SK-N-DZ (cell line): ENCODE measurements around the gene KLK1.

Experiments
- DNase-seq: peaks from one replicate; pipeline ENCODE4 v3.0.0-alpha.2; 2015; ENCODE audit warnings: low spot score

KLK1 gene

DNA sequence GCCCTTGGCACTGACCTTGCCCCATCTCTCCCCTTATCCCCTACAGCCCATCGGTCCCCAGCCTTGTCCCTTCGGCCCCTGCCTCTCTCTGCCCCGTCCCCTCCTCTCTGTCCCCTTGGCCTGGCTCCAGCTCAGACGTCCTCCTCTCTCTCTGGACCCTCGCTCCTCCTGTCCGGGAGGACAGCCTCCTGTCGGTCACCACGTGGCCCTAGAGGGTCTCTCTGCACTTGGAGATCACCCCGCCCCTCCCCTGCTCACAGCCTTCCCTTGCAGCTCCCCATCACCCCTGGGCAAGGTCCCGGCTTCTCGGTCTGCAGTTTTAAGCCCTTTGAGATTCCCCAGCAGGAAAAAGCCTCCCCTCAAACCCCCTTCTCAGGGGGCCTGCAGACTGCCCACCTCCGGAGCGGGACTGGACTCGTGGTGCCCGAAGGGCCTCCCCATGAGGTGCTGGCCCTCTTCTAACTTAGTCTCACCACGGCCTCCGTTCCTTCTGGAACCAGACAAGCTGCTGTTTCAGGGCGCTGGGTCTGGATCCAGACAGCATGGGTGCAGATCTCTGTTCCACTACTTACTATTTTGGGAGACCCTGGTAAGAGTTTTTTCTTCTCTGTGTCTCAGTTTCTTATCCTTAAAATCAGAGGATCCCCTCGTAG lies 13.1 kb upstream of the KLK1 start:
- DNase-seq: peak; percentile 32

DNA sequence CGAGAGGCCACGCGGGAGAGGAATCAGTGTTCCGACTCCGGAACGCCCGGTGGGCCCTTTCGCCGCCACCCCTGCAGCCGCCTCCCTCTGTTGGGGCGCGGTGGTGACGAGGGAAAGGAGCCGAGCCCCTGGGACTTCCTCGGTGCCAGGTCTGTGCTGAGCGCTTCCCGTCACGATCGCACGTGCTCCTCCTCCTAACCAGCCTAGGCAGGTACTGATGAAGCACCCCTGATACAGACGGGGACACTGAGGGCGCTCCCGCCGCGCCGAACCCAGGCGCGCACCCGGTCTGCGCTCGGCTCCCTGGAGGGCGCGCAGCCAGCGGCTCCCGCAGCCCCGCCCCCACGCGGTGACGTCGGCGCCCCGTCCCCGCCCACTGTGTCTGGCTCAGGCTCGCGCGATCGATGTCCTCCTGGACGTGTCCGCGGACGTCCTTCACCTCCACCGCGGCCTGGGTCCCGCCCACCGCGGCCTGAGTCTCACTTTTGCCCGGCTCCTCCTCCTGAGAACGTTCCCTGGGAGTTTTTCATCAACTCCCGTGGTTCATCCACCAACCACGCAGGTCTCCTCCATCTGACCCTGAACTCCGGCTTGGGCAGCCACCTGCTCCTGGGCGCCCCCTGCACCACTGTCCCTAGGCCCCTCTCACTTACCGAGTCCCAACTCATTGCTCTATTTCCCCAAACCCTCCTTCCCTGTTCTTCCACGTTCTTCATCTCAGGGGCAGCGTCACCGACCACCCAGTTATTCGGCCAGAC lies 12.4 kb upstream of the KLK1 start:
- peak; percentile 78 for DNase-seq

DNA sequence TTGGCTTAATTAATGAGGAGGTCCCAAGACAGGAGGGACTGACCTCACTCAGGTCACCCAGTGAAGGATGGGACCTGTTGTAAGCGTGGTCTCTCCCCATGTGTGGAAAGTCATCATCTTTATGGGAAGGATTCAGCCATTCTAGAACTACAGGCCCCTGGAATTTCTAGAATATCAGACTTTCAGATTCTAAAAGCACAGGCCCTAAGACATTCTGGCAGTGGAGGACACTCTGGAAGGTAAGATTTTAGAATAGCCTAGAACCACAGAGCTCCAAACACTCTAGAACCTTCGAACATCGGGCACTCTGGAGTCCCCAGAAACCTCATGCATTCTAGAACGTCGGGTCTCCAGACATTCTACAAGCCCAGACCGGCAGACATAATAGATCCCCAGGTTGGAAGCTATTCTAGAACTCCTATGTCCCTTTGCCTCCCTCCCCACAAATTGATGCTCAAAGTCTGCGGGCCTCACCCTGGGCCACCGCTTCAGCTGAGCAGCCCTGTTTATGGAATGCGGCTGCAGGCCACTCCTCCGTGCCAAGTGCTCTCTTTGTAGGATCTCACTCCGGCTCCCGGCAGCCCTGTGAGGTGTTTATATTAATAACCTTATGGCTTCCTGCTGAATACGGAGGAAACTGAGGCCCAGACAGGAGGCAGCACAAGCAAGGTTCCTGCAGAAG lies 11.7 kb upstream of the KLK1 start:
- DNase-seq: no peak

DNA sequence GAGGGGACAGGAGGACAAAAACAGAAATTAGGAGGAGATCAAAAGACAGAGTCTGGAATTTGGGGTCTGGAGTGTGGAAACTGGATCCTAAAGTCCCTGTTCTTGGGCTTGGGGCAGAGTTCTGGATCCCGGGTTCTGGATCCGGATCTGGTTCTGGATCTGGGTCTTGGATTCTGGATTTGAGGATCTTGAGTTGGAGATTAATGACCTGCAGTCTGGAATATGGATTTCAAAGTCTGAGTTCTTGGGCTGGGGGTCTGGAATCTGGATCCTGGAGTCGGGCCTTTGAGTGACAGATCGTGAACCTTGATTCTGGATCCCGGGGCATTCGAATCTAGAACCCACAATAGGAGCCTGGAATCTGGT lies 10.2 kb upstream of the KLK1 start:
- DNase-seq: no peak

DNA sequence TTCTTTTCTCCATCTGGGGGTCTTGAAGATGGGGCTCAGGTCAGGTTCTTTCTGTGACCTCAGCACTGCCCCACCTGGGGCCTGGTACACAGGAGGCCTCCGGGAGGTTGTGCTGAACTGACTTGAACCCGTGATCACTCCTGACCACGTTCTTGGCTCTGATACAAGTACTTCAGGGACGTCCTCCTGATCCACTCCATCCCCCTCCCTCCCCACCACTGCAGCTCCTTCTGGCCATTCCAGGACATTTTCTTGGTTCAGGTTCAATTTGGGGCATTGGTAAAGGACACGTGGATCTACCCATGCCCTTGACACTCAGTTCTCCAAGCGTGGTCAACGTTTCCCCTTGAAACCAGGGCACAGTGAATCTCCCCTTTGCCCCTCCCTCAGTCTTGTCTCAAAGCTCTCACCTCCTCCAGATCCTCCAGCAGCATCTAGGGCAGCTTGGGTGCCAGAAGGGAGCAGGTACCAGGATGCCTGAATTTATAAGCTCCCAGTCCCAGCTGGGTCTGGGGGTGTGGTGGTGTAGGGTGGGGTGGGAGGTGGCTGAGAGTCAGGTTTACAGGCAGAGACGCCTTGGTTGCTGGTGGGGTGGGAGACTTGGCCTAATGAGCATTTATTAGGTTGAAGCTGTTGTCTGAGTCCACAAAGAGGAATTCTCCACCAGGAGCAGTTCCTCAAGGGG lies 9.7 kb upstream of the KLK1 start, which contains the start of gene KLK15:
Gene KLK15 (minus strand): TSS at position 458 of the 685 bp plus-strand sequence. CDS start 2,082 bp downstream, outside the sequence.
- no peak for DNase-seq

DNA sequence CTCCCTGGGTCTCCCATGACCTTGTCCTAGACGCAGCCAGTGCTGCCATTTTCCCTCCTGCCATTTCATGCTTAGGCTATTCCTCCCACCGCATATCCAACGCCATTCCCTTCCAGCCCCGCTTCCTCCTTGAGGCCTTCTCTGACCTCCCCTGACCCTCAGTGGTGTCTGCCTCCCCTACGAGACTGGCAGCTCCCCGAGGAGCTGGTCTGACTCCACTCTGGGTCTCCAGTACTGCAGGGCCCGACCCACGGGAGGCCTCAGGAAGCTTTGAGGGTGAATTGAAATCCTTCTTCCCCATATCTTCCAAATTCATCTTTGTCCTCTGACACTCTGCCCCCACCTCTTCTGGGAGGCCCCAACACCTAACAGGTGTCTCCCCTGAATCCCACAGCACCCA lies 9.1 kb upstream of the KLK1 start:
- no peak for DNase-seq

DNA sequence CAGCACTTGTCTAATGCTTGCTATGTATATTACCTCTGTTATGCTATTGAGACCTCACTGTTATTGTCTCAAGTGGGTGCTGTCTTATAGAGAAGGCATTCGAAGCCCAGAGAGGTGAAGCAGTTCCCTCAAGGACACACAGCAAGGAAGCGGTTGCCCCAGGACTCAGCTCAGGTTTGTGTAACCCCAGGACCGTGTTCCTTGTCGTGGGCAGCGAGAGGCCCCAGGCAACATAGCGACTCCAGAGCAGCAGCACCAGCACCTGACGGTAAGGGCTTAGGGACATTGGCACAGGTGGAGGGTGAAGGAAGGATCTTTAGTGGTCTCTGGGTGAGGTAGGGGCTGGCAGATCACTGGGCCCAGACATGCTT lies 7.4 kb upstream of the KLK1 start:
- DNase-seq: no peak

DNA sequence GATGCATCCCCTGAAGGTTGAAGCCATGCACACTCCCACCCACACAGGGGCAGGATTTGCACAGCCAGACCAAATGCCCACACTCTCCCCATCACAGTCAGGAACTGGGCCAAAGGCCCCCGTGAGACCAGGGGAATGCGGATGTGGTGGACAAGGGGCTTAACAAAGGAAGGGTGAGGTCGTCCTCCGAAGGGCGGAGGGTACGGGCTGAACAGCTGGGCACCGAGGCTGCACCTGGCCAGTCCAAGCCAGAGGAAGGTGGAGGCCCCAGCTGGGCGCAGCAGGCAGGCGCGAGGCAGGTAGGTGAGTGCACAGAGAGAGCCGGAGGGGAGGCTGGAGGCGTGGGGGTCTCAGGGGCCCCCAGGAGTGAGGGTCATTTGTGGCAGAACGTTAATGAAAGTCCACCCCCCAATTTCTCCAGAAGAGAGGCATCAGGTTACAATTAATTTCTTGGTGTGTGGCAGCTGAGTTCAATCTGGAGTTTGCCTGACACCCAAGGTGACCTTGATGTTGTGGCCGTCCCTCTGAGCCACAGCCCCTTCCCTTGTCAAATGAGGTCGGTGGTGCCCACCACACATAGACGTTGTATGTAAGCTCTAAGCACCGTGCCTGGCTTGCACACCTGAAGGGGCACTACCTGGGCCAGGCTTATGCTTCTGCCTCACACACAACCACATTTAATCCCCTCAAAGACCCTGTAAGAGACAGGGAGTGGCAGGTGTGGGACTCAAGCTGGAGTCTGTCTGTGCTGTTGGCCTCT lies 6.9 kb upstream of the KLK1 start:
- no peak for DNase-seq

DNA sequence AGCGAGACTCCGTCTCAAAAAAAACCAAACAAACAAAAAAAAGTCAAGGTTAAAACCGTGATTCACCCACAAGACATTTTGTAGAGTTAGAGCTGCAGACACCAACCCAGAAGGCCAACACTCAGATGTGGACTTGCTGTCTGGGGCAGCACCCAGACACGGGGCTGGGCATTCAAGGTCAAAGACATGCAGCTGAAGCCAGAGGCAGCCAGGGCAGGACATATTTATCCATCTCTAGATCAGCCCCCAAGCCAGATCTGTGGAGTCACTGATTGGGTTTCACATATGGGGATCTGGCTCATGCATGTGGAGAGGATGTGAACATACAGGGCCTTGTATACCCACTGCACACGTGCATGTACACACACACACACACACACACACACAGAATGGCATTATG lies 6.2 kb upstream of the KLK1 start:
- DNase-seq: peak; percentile 29

DNA sequence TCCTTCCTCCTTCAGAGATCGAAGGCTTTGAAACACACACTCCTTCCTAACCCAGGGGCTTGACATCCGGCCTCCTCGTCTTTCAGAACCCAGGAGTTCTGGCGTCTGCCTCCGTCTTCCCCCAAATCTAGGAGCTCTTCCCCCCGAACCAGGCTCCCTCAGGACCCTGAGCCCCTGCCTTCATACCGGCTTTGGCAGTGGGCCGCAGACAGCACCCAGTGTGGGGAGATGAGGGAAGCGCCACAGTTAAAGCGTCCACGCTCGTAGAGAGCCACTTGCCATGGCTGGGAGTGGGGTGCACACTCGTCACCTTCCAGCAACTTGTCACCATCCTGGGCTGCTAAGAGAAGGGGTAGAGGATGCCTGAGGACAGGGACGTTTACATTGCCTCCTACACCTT lies 3.9 kb upstream of the KLK1 start:
- DNase-seq: no peak

DNA sequence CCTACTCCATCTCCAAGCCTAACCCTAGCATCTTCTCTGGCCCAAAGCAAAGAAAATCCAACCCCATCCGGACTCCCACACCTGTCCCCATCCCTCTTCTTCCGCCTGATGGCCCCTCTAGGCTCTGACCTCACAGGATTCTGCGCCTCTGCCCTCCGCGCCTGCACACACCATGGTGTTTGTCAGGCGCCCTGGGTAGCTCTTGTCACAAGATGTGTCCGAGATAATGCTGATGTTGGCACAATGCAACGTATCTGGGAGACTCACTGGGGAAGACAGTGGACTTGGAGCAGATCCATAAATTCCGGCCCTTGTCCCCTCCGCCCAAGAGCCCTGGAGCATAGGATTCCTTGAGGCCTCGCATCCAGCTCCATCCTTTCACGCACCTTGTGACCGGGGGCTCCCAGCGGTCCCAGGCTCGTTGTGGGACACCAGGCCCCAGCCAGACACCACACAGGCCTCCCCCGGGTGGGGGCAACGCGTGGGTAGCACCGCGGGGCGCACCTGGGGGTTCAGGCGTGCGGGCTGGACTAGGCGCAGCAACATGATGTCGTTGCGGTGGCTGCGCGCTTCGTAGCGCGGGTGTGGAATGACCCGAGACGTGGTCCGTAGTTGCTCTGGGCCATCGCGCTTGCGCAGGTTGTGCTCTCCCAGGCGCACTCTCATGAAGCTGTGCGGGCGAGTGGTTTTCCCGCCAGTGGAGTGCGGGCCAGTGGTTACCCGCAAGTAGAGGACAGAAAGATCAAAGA lies 3.1 kb upstream of the KLK1 start:
- DNase-seq: no peak

DNA sequence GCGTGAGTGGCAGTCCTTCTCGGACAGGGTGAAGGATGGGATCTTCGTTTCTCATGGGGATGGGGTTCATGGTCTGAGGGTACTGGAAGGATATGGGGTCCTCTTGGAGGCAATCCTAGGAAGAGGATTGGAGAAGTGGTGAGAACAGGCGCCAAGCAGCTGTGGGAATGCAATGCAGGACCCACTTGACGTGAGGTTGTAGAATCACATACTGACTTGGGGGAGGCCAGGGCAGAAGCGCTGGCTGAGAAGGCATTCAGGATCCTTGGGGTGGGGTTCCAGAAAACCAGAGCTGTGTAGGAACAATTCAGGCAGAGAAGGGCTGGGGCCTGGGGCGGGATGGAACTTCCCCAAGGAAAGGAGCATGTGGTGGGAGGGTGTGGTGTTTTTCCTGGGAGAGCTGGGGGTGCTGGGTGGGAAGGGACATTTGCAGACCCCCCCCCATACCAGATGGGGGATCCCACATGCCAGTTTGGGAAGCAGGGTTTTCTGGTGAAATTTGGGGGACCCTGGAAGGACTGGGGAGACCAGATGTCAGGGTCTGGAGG lies 852 bp downstream of the KLK1 start:
- DNase-seq: no peak

DNA sequence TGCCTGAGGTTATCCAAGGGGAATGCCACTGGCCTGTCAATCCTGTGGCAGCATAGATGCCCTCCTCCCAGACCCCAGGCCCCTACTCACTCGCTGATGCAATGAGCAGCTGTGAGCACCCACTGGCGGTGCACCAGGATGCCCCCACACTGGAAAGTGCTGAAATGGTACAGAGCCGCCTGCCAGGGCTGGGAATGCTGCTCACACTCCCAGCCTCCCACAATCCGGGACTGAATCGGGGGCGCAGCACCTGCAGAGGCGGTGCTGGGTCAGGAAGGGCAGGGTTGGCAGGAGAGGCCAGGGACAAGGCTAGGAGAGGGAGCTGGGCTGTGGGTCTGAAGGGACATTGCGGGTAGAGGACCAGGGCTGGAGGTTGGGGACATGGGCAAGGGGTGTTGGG lies 2.0 kb downstream of the KLK1 start:
- no peak for DNase-seq

DNA sequence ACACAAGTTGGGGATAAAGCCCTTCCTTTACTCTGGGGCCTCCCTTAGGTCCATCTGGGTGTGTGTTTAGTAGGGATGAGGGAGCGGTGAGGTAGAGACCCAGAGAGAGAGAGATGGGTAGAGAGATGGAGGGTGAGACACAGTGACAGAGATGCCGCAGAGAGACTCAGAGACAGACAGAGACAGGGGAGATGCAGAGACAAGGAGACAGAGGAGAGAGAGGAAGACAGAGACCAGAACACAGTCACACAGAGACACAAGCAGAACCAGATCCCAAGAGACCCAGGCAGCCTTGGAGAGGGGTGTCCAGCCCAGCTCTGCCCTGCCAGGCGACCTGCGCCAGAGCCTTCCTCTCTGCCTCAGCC lies 2.4 kb downstream of the KLK1 start:
- no peak for DNase-seq

DNA sequence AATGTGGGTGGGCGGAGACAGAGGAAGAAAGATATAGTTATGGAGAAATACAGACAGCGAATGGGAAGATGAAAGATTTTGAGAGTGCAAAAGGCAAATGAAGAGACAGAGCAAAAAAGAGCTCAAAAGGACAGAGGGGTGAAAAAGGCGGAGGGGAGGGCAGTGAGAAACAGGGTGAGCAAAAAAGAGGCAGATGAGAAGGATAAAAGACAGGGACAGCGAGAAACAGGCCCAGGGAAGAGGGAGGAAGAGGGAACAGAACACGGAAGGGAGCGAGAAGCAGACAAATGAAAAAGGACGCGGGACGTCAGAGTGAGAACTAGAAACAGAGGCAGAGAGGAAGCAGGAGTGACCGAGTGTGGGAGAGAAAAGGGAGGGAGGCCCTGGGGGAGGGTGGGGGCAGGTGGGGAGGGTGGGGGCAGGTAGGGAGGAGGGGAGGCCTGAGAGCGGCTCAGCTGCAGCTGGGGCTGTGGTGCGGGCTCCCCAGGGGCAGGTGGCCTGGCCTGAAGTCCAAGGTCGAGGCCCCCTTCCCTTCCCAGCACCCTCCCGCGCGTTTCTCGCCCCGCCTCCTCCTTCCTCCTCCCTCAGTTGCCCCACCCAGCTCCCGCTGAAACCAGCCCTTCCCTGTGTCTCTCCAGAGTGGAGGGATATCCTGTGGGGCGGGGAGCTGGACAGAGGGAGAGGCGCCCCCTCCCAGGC lies 2.9 kb downstream of the KLK1 start:
- DNase-seq: peak; percentile 69

DNA sequence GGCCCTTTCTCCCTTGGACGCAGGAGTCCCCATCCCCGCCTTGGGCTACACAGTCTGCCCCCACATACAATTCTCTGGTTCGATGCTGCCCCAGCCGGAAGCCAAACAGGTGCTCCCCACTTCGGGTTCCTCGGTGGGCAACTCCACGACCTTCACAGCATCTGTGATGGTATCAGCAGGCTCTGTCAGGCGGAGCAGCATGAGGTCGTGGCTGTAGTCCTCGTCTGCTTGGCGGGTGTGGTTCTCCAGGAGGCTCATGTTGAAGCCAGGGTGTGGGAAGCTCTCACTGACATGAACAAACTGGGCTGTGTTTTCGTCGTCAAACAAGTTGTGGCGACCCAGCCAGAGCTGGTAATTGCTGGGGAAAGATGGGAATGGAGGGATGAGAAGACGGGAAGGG lies 3.5 kb downstream of the KLK1 start:
- DNase-seq: no peak

DNA sequence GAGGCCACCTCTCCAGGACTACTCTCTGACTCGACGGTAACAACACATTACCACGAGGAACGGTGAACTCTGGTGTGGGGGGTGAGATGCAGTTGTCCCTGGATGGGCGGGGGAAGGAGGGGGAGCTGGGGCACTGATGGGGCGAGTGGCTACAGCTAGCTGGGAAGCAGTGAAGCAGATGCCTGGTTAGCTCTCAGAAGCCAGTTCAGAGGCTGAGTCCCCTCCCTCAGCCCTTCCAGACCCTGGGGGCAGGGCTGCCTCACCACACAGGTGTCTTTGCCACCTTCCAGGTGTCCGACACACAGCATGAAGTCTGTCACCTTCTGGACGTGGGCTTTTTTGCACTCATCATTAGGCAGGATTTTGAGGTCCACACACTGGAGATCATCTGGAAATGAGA lies 4.0 kb downstream of the KLK1 start:
- DNase-seq: no peak

DNA sequence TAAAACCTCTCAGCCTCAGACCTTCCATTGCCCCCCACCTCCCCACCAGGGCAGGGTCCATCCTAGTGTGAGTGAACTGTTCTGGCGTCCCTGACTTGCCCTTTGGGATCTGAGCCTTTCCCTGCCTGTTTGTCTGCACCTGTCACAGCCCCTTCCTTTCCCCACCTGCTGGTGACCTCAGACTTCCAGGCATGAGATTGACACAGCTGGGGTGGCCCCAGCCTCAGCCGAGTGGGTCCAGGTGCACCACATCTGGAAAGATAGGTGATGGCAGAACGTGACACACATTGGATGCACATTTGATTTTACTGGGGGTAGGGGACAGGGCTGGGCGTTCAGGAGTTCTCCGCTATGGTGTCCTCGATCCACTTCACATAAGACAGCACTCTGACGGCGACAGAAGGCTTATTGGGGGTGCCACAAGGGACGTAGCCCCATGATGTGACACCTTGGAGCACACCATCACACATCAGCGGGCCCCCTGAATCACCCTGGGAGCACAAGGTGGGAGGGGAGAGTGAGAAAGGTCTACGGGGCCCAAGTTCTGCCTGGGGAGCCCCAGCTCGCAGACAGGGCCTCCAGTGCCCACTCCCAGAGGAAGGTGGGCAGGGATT lies 4.6 kb downstream of the KLK1 start:
- DNase-seq: no peak
